A673 (cell line): Measurements from ENCODE around the gene WFDC2.

Source experiments
- EZH2 ChIP-seq: fragments of 200-600 bp; sonication (generic); IDR thresholded peaks from 2 replicates; pipeline ENCODE4 v1.6.1; 2017; ENCODE audit warnings: borderline replicate concordance, low read depth, mild to moderate bottlenecking, mixed read lengths, antibody characterized with exemption, low read length; ENCODE audit not compliant: poor library complexity, severe bottlenecking
- TF ChIP-seq, protein P1 (sequence below): fragments of 300-800, 200-600 bp; sonication (generic); conservative IDR thresholded peaks from 2 replicates; pipeline ENCODE4 v1.5.1; 2017; ENCODE audit warnings: low read depth, mild to moderate bottlenecking, antibody characterized with exemption, low read length, moderate library complexity, mixed read lengths

DNA sequence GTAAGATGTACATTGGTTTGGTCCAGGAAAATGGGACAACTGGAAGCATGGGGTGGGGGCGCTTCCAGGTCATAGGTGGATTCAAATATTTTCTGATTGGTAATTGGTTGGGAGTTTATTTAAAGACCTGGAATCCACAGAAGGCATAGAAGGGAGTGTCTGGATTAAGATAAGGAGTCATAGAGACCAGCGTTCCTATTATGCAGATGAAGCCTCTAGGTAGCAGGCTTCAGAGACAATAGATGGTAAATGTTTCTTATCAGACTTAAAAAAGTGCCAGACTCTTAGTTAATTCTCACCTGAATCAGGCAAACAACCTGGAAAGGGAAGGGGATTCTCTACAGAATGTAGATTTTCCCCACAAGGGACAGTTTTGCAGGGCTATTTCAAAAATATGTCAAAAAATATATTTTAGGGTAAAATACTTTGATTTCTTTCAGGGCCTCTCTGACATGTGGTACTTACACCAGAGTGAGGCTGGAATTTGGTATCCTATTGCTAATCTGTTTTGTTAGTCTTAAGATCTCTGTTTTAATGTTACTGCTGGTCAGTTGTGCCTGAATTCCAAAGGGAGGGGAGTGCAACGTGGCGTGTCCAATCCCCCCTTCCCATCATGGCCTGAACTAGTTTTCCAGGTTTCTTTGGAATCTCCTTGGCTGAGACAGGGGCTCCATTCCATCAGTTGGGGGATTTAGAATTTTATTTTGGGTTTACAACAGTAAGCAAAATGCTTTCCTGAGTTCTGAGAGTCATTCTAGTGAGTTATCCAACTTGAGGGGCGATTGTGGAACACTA is 28.5 kb upstream of the WFDC2 start:
- TF ChIP-seq, protein P1, sequence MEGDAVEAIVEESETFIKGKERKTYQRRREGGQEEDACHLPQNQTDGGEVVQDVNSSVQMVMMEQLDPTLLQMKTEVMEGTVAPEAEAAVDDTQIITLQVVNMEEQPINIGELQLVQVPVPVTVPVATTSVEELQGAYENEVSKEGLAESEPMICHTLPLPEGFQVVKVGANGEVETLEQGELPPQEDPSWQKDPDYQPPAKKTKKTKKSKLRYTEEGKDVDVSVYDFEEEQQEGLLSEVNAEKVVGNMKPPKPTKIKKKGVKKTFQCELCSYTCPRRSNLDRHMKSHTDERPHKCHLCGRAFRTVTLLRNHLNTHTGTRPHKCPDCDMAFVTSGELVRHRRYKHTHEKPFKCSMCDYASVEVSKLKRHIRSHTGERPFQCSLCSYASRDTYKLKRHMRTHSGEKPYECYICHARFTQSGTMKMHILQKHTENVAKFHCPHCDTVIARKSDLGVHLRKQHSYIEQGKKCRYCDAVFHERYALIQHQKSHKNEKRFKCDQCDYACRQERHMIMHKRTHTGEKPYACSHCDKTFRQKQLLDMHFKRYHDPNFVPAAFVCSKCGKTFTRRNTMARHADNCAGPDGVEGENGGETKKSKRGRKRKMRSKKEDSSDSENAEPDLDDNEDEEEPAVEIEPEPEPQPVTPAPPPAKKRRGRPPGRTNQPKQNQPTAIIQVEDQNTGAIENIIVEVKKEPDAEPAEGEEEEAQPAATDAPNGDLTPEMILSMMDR = no peak
- TF ChIP-seq EZH2 = no peak
